Lung (tissue), 12 donors: ENCODE results near the gene NRXN2. TPM values are rescaled to one million over a fixed set of nuclear protein-coding genes. Genes with fewer than 3 reads are reported as not detected.

Experiments used
- ATAC-seq: fragments of 200-7000 bp; cut with Tn5 transposase; one replicate; pipeline ENCODE4 v1.9.1; 2020; ENCODE audit warnings: moderate number of reproducible peaks; ENCODE audit not compliant: insufficient read depth, low FRiP score
- DNase-seq, 3 donors: peaks; one replicate each; pipeline ENCODE4 v3.0.0-alpha.2; 2013 to 2017
- H3K27ac ChIP-seq, 2 donors: one replicate each; pipeline ENCODE4 v1.5.1; 2013; ENCODE audit warnings: mild to moderate bottlenecking in 2 of 2, moderate library complexity in 2 of 2, control low read depth in 1 of 2, inconsistent platforms in 1 of 2, low read depth in 1 of 2, low read length in 1 of 2
- H3K27me3 ChIP-seq, 3 donors: one replicate each; pipeline ENCODE4 v1.5.1; 2013; ENCODE audit warnings: low read length in 2 of 3; ENCODE audit not compliant: control insufficient read depth in 3 of 3, insufficient read depth in 3 of 3
- H3K36me3 ChIP-seq, 4 donors: one replicate each; pipeline ENCODE4 v1.5.1; 2013; ENCODE audit warnings: low read length in 4 of 4, mild to moderate bottlenecking in 1 of 4, moderate library complexity in 1 of 4; ENCODE audit not compliant: control insufficient read depth in 4 of 4, insufficient read depth in 4 of 4
- H3K4me1 ChIP-seq, 5 donors: one replicate each; pipeline ENCODE4 v1.5.1; 2013; ENCODE audit warnings: low read length in 5 of 5, mild to moderate bottlenecking in 2 of 5, moderate library complexity in 1 of 5; ENCODE audit not compliant: control insufficient read depth in 5 of 5, insufficient read depth in 5 of 5
- H3K4me3 ChIP-seq: one replicate; pipeline ENCODE4 v1.5.1; 2013; ENCODE audit warnings: mild to moderate bottlenecking, control low read depth, moderate library complexity
- H3K9ac ChIP-seq, 2 donors: one replicate each; pipeline ENCODE4 v1.5.1; 2013; ENCODE audit warnings: low read length in 2 of 2, control low read depth in 1 of 2; ENCODE audit not compliant: insufficient read depth in 1 of 2
- H3K9me3 ChIP-seq, 4 donors: one replicate each; pipeline ENCODE4 v1.5.1; 2013; ENCODE audit warnings: low read length in 3 of 4, mild to moderate bottlenecking in 1 of 4, moderate library complexity in 1 of 4; ENCODE audit not compliant: control insufficient read depth in 4 of 4, insufficient read depth in 3 of 4
- CTCF ChIP-seq: IDR thresholded peaks from 2 replicates; pipeline ENCODE4 v1.5.1; 2012; ENCODE audit warnings: mild to moderate bottlenecking; ENCODE audit errors: control extremely low read depth, extremely low read depth
- WGBS, 2 donors: extraction: QIAGEN DNeasy Blood & Tissue Kit; methylation state at CpG; one replicate each; pipeline ENCODE4 v1.1.7; 2013; 5-methylcytosine and 5-hydroxymethylcytosine counted together
- polyA plus RNA-seq, 2 donors: library from polyadenylated mRNA; stranded (reverse); fragments of 200-250 nt; gene quantifications; one replicate each; pipeline ENCODE4 v1.2.1, GENCODE V29; 2013
- total RNA-seq, 2 donors: library from RNA; depleted of rRNA in 1 of 2; stranded (reverse); fragments of >200 nt in 1 of 2; gene quantifications; one replicate each; pipeline ENCODE4 v1.2.1, GENCODE V29; 2014 to 2021
- donor health status: control.
- donor health status: control.
- donor health status: Bipolar disorder and iron deficiency.
- donor health status: healthy.
- donor health status: DM: yes; HTN: yes; CAD: no.

NRXN2 gene
- total and polyA plus RNA-seq, 4 donors: 0.39 to 6.6 (median 1.1) TPM

GRCh38 chr11:64715110-64715509, 7.9 kb downstream of the NRXN2 start:
- 48 to 68% methylated on average over 5 of the region's 5 CpGs for WGBS, 2 donors
- Histone ChIP-seq H3K9me3 (no peaks in the 10 kb centered on the region), H3K36me3 (no peaks in the 10 kb centered on the region), H3K9ac (no peak overlapping the region), H3K4me1 (peaks cover 0 to 17% (median 15%) of the 10 kb centered on the region in 5 donors), H3K27ac (no peak overlapping the region), H3K4me3 (no peak overlapping the region), H3K27me3 (peaks cover 23 to 78% (median 64%) of the 10 kb centered on the region in 3 donors)
- no peak for DNase-seq
- no peak for ATAC-seq
- no peak for TF ChIP-seq CTCF

GRCh38 chr11:64714666-64715065, 8.3 kb downstream of the NRXN2 start:
- no peak for DNase-seq
- H3K27me3 ChIP-seq: peaks cover 23 to 77% (median 63%) of the 10 kb centered on the region in 3 donors
- 58 to 60% methylated on average over 5 of the region's 5 CpGs for WGBS, 2 donors
- ATAC-seq: no peak
- no peak overlapping the region for H3K9ac ChIP-seq
- no peak overlapping the region for H3K4me3 ChIP-seq
- peaks cover 0 to 17% (median 15%) of the 10 kb centered on the region in 5 donors for H3K4me1 ChIP-seq
- no peaks in the 10 kb centered on the region for H3K36me3 ChIP-seq
- no peak for TF ChIP-seq CTCF
- H3K9me3 ChIP-seq: no peaks in the 10 kb centered on the region
- H3K27ac ChIP-seq: no peak overlapping the region

GRCh38 chr11:64713781-64714363, 9.1 kb downstream of the NRXN2 start:
- DNase-seq (no peak), ATAC-seq (no peak)
- WGBS, 2 donors: 8 to 19% methylated on average over 26 to 39 of the region's 39 CpGs
- Histone ChIP-seq H3K4me3 (no peak overlapping the region), H3K9ac (no peak overlapping the region), H3K4me1 (peaks cover 0 to 17% (median 15%) of the 10 kb centered on the region in 5 donors), H3K27ac (no peak overlapping the region), H3K27me3 (peaks cover 23 to 79% (median 68%) of the 10 kb centered on the region in 3 donors), H3K36me3 (no peaks in the 10 kb centered on the region), H3K9me3 (no peaks in the 10 kb centered on the region)
- TF ChIP-seq CTCF: no peak
